Peyer's patch (tissue), 4 donors: Measurements from ENCODE around the gene RBP5.

Source experiments
- CTCF ChIP-seq, 6 experiments: fragments of 450-650 bp in 4 of 6; fragments of 200-600 bp in 2 of 6; sonication (generic) in 1 of 6; IDR thresholded peaks; one replicate each; pipeline ENCODE4 v1.5.1; 2017 to 2019; ENCODE audit warnings: antibody characterized with exemption in 6 of 6, mild to moderate bottlenecking in 3 of 6, moderate library complexity in 1 of 6
- POLR2A ChIP-seq, 2 donors: fragments of 450-650 bp; IDR thresholded peaks; one replicate each; pipeline ENCODE4 v1.5.1; 2017; ENCODE audit warnings: antibody characterized with exemption in 2 of 2, mild to moderate bottlenecking in 2 of 2, moderate library complexity in 2 of 2

DNA sequence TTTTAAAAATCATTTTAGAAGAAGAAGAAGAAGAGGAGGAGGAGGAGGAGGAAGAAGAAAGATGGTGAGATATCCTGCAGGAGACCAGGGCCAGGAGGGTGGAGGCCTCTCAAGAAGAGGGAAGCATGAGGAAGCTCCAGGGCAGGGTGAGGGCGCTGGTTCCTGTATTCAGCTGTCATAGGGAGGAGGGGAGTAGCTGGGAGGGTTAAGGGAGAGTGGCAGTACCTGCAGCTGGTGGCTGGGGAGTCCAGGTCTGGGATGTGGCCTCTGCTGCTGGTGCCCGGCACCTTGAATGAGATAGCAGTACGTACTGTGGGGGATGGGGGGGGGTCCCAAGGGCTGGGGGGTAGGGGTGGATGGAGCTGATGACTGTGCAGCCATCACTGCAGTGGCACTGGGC, 9.8 kb downstream of the RBP5 start:
- TF ChIP-seq CTCF (IDR thresholded peaks at IDR 0.05) (no peak), POLR2A (IDR thresholded peaks at IDR 0.05) (no peak)
